GM23338 (cell line): ENCODE results near the gene MAP3K6. TPM values are rescaled to one million over a fixed set of nuclear protein-coding genes. Genes with fewer than 3 reads are reported as not detected.

ENCODE experiments used
- ATAC-seq: fragments of 200-7000 bp; cut with Tn5 transposase; 3 replicates; pipeline ENCODE4 v1.9.1; 2020
- DNase-seq: peaks from one replicate; pipeline ENCODE4 v3.0.0-alpha.2; 2015; ENCODE audit warnings: low spot score
- H2AFZ ChIP-seq: fragments of 200-600 bp; sonication (generic); 2 replicates; pipeline ENCODE4 v1.8.0; 2016; ENCODE audit warnings: antibody characterized with exemption, mild to moderate bottlenecking, moderate library complexity
- H3F3A ChIP-seq: fragments of 200-600 bp; sonication (generic); replicated peaks from 2 replicates; pipeline ENCODE4 v1.8.0; 2017; ENCODE audit warnings: antibody characterized with exemption, mixed run types, low read depth
- H3K27ac ChIP-seq: fragments of 200-600 bp; sonication (generic); 2 replicates; pipeline ENCODE4 v1.6.1; 2016; ENCODE audit warnings: low read depth
- H3K27me3 ChIP-seq: fragments of 200-600 bp; sonication (generic); 2 replicates; pipeline ENCODE4 v1.8.0; 2016; ENCODE audit warnings: mild to moderate bottlenecking, mixed run types, moderate library complexity; ENCODE audit not compliant: insufficient read depth
- H3K36me3 ChIP-seq: fragments of 200-600 bp; sonication (generic); 2 replicates; pipeline ENCODE4 v1.8.0; 2016; ENCODE audit warnings: mild to moderate bottlenecking; ENCODE audit not compliant: insufficient read depth
- H3K4me1 ChIP-seq: fragments of 200-600 bp; sonication (generic); 2 replicates; pipeline ENCODE4 v1.8.0; 2016; ENCODE audit warnings: mild to moderate bottlenecking, moderate library complexity; ENCODE audit not compliant: insufficient read depth
- H3K4me2 ChIP-seq: fragments of 200-600 bp; sonication (generic); 2 replicates; pipeline ENCODE4 v1.7.1; 2017; ENCODE audit warnings: mixed run types
- H3K4me3 ChIP-seq: fragments of 200-600 bp; sonication (generic); 2 replicates; pipeline ENCODE4 v1.6.1; 2016; ENCODE audit warnings: mixed run types
- H3K79me2 ChIP-seq: fragments of 200-600 bp; sonication (generic); replicated peaks from 2 replicates; pipeline ENCODE4 v1.8.0; 2017; ENCODE audit warnings: mild to moderate bottlenecking; ENCODE audit not compliant: insufficient read depth
- H3K9me2 ChIP-seq: fragments of 200-600 bp; sonication (generic); 2 replicates; pipeline ENCODE4 v1.8.0; 2017; ENCODE audit not compliant: insufficient read depth
- H4K20me1 ChIP-seq: fragments of 200-600 bp; sonication (generic); replicated peaks from 2 replicates; pipeline ENCODE4 v1.8.0; 2017; ENCODE audit warnings: mild to moderate bottlenecking; ENCODE audit not compliant: insufficient read depth
- H3K27ac Mint-ChIP-seq: 2 replicates; pipeline ENCODE4 v1.8.0; 2020; ENCODE audit warnings: inconsistent platforms, mild to moderate bottlenecking, moderate library complexity, mixed read lengths
- H3K27me3 Mint-ChIP-seq: 3 replicates; pipeline ENCODE4 v1.8.0; 2022; ENCODE audit warnings: low read depth, mild to moderate bottlenecking, moderate library complexity, mixed read lengths, inconsistent platforms; ENCODE audit not compliant: insufficient read depth, poor library complexity
- H3K36me3 Mint-ChIP-seq: 3 replicates; pipeline ENCODE4 v1.8.0; 2021; ENCODE audit warnings: low read depth, mild to moderate bottlenecking, inconsistent platforms, moderate library complexity, mixed read lengths
- H3K4me1 Mint-ChIP-seq: 3 replicates; pipeline ENCODE4 v1.8.0; 2020; ENCODE audit warnings: mild to moderate bottlenecking, inconsistent platforms, mixed read lengths
- H3K4me3 Mint-ChIP-seq: 3 replicates; pipeline ENCODE4 v1.8.0; 2021; ENCODE audit warnings: moderate library complexity, mild to moderate bottlenecking, inconsistent platforms, mixed read lengths
- H3K9me3 Mint-ChIP-seq: 3 replicates; pipeline ENCODE4 v1.8.0; 2020; ENCODE audit warnings: moderate library complexity, mild to moderate bottlenecking, inconsistent platforms, mixed read lengths
- EZH2phosphoT487 ChIP-seq: fragments of 200-600 bp; sonication (generic); IDR thresholded peaks from one replicate; pipeline ENCODE4 v1.8.1; 2018; ENCODE audit warnings: antibody characterized with exemption; ENCODE audit not compliant: unreplicated experiment
- POLR2AphosphoS5 ChIP-seq: IDR thresholded peaks from 2 replicates; pipeline ENCODE4 v1.6.1; 2016; ENCODE audit warnings: antibody characterized with exemption, low read depth
- ZNF331 ChIP-seq: fragments of 250-450 bp; sonication (Bioruptor Pico); IDR thresholded peaks from 2 replicates; pipeline ENCODE4 v1.5.0; 2020; ENCODE audit warnings: low read depth, mild to moderate bottlenecking, moderate library complexity
- polyA plus RNA-seq: library from polyadenylated mRNA; unstranded; fragments of >200 nt; fragmentation: Nextera tagmentation; extraction: Ambion mirVana; gene quantifications from 2 replicates; pipeline ENCODE4 v1.2.1, GENCODE V29; 2016
- total RNA-seq: library from RNA; depleted of rRNA; stranded (reverse); fragments of >200 nt; shearing (Covaris generic); gene quantifications from 2 replicates; pipeline ENCODE4 v1.2.3, GENCODE V29; 2014
- TF ChIP-seq, protein P1 (sequence below), 2 experiments: fragments of 200-600 bp in 1 of 2; sonication (generic) in 1 of 2; conservative IDR thresholded peaks; 2 replicates each; pipeline versions ENCODE4 v1.5.1 to v1.6.1; 2016 to 2017; ENCODE audit warnings: antibody characterized with exemption in 2 of 2, low read depth in 2 of 2, mild to moderate bottlenecking in 2 of 2, moderate library complexity in 1 of 2
- TF ChIP-seq, protein P2 (sequence below): IDR thresholded peaks from 2 replicates; pipeline ENCODE4 v1.6.1; 2016; ENCODE audit warnings: antibody characterized with exemption

Gene MAP3K6
- total and polyA plus RNA-seq, 2 experiments from 2014 or later, result 8.2 to 10.6 TPM

DNA sequence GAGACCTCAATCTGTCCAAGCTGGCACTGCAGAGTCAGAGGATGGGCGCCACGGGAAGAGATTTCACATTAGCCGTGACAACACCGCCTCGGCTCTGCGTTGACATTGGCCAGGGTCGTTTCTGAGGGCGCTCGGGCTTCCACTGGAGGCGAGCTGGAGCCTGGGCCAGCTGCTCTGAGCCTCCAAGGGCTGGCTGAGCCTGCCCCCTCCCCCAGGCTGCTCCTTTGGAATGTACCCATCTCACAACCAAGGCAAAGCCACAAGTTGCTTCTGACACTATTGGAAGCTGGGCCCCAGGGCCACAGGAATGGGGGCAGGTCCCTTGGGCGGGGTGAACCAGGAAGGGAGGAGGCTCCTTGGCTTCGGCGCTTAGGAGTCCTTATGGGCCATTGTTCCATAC is 38.3 kb upstream of the MAP3K6 start:
- H3K27ac Mint-ChIP-seq, result peak overlapping the region; percentile 84
- Histone ChIP-seq H3K9me2 (no peaks in the 10 kb centered on the region), H3K79me2 (no peaks in the 10 kb centered on the region), H3K4me1 (peaks cover 39% of the 10 kb centered on the region), H3K4me2 (peak overlapping the region; percentile 38), H3F3A (peaks cover 20% of the 10 kb centered on the region), H2AFZ (no peak overlapping the region), H3K36me3 (no peaks in the 10 kb centered on the region), H3K27me3 (no peaks in the 10 kb centered on the region), H3K4me3 (no peak overlapping the region; the same call in 1 of the 2 replicates), H4K20me1 (no peaks in the 10 kb centered on the region), H3K27ac (peak overlapping the region; percentile 88)
- ATAC-seq, result peak; percentile 69
- H3K9me3 Mint-ChIP-seq, result no peaks in the 10 kb centered on the region
- peak; percentile 76 for DNase-seq
- TF ChIP-seq, protein P1, sequence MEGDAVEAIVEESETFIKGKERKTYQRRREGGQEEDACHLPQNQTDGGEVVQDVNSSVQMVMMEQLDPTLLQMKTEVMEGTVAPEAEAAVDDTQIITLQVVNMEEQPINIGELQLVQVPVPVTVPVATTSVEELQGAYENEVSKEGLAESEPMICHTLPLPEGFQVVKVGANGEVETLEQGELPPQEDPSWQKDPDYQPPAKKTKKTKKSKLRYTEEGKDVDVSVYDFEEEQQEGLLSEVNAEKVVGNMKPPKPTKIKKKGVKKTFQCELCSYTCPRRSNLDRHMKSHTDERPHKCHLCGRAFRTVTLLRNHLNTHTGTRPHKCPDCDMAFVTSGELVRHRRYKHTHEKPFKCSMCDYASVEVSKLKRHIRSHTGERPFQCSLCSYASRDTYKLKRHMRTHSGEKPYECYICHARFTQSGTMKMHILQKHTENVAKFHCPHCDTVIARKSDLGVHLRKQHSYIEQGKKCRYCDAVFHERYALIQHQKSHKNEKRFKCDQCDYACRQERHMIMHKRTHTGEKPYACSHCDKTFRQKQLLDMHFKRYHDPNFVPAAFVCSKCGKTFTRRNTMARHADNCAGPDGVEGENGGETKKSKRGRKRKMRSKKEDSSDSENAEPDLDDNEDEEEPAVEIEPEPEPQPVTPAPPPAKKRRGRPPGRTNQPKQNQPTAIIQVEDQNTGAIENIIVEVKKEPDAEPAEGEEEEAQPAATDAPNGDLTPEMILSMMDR (conservative IDR thresholded peaks at IDR 0.05; ENCODE audit: low read depth in 2 of 2), result 0 out of 4 replicates have a peak, but pooled peaks of 1 of the 2 experiments have one; percentile 5
- no peak for TF ChIP-seq ZNF331 (CRISPR knock-in tag)
- H3K27me3 Mint-ChIP-seq, result peaks cover 13% of the 10 kb centered on the region
- H3K4me1 Mint-ChIP-seq, result peaks cover 58% of the 10 kb centered on the region
- peak overlapping the region; percentile 19; the same call in 1 of the 3 replicates for H3K4me3 Mint-ChIP-seq
- H3K36me3 Mint-ChIP-seq, result peaks cover 30% of the 10 kb centered on the region

DNA sequence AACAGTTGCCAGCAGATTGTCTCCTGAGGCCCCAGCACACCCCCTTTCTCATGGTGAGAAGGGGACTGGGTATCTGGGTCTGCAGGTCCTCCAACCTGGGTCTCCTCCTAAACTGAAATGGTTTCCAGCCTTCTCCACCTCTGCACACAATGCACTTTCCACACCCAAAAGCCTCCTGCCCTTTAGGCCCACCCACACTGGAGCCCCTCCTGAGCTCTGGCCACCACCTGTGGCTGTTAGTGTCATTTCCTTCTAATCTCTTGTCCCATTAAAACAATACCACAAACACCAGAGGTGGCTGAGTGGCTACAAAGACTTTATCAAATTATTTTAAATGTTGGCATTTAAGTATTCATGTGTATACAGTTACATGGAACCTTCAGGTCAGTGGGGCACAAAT is 37.2 kb upstream of the MAP3K6 start:
- no peaks in the 10 kb centered on the region for H4K20me1 ChIP-seq
- peaks cover 42% of the 10 kb centered on the region for H3K4me1 ChIP-seq
- H3K4me3 Mint-ChIP-seq, result peak overlapping the region; percentile 14; the same call in 1 of the 3 replicates
- peaks cover 23% of the 10 kb centered on the region for H3K36me3 Mint-ChIP-seq
- no peaks in the 10 kb centered on the region for H3K79me2 ChIP-seq
- H3K4me2 ChIP-seq, result peak overlapping the region; percentile 61
- ATAC-seq (no peak), DNase-seq (no peak)
- peaks cover 17% of the 10 kb centered on the region for H3K27me3 Mint-ChIP-seq
- no peak overlapping the region for H2AFZ ChIP-seq
- peak overlapping the region; percentile 88 for H3K27ac ChIP-seq
- H3K9me2 ChIP-seq, result no peaks in the 10 kb centered on the region
- peaks cover 67% of the 10 kb centered on the region for H3K4me1 Mint-ChIP-seq
- no peaks in the 10 kb centered on the region for H3K27me3 ChIP-seq
- H3K36me3 ChIP-seq, result no peaks in the 10 kb centered on the region
- peak overlapping the region; percentile 84 for H3K27ac Mint-ChIP-seq
- peaks cover 20% of the 10 kb centered on the region for H3F3A ChIP-seq
- no peak for TF ChIP-seq POLR2AphosphoS5
- TF ChIP-seq, protein P2, sequence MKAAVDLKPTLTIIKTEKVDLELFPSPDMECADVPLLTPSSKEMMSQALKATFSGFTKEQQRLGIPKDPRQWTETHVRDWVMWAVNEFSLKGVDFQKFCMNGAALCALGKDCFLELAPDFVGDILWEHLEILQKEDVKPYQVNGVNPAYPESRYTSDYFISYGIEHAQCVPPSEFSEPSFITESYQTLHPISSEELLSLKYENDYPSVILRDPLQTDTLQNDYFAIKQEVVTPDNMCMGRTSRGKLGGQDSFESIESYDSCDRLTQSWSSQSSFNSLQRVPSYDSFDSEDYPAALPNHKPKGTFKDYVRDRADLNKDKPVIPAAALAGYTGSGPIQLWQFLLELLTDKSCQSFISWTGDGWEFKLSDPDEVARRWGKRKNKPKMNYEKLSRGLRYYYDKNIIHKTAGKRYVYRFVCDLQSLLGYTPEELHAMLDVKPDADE, result no peak
- no peak overlapping the region for H3K4me3 ChIP-seq
- H3K9me3 Mint-ChIP-seq, result no peaks in the 10 kb centered on the region

DNA sequence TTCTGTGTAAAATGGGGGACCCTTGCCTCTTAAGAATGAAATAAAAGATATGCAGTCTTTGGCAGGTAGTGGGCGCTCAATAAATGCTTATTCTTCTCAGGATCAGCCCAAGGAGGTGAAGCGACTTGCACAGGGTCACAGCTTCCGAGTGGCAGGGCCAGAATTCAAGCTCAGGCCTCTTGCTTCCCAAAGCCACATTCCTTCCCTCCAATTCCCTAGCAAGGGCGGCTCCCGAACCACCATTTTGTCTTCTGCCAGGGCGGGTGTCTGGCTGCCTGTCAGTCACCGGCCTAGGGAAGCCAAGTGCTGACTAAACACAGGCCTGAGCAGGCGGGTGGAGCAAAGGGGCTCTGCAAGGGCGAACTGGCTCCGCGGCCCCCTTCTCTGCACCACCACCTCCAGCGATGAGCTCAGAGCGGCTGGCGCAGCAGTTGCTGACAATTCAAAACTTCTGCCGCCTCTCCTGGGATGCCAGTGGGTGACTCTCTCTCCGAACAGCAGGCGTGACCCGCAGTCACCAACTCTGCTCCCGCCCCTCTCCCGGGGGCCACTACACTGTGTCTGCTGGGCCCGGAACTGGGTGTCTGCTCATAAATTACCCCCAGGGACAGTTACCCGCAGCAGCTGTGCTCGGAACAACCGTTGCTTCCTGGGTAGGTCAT is 36.4 kb upstream of the MAP3K6 start:
- TF ChIP-seq, protein P1 (conservative IDR thresholded peaks at IDR 0.05; ENCODE audit: low read depth in 2 of 2), result peak; percentile 32 to 52
- no peak for TF ChIP-seq EZH2phosphoT487
- Histone ChIP-seq H4K20me1 (no peaks in the 10 kb centered on the region), H3K4me1 (peaks cover 44% of the 10 kb centered on the region), H3F3A (peaks cover 20% of the 10 kb centered on the region), H3K36me3 (no peaks in the 10 kb centered on the region), H3K79me2 (no peaks in the 10 kb centered on the region), H3K4me2 (peak overlapping the region; percentile 61), H3K27me3 (no peaks in the 10 kb centered on the region), H3K27ac (peak overlapping the region; percentile 88), H3K9me2 (no peaks in the 10 kb centered on the region), H3K4me3 (no peak overlapping the region), H2AFZ (no peak overlapping the region)
- Mint-ChIP-seq H3K27ac (peak overlapping the region; percentile 95), H3K4me1 (peaks cover 72% of the 10 kb centered on the region), H3K4me3 (no peak overlapping the region; the same call in 2 of the 3 replicates), H3K36me3 (peaks cover 16% of the 10 kb centered on the region), H3K9me3 (no peaks in the 10 kb centered on the region), H3K27me3 (peaks cover 20% of the 10 kb centered on the region)
- DNase-seq, result peak; percentile 83
- peak; percentile 8 for ATAC-seq
